HepG2 (cell line): ENCODE results near the gene IDH3G. TPM values are rescaled to one million over a fixed set of nuclear protein-coding genes. Genes with fewer than 3 reads are reported as not detected.

ENCODE experiments used
- ATAC-seq: fragments of 200-7000 bp; cut with Tn5 transposase; 3 replicates; pipeline ENCODE4 v1.9.1; 2020; ENCODE audit warnings: mild to moderate bottlenecking, moderate library complexity
- BruUV-seq: library from RNA; stranded (reverse); fragments of 400-500 nt; replicated peaks from 2 replicates; lab custom pipeline; 2021; lab: Mats Ljungman, UMichigan
- CTCF ChIA-PET: fragments of 300-600 bp; formaldehyde crosslinking; extraction: SDS; loops from one replicate; lab custom pipeline; 2021; ENCODE audit warnings: low total read pairs, inconsistent platforms, low intra/inter-chr PET ratio; lab: Yijun Ruan, JAX
- POLR2A ChIA-PET: fragments of 350-600 bp; sonication (Branson Sonifier 250); formaldehyde crosslinking; loops from one replicate; lab custom pipeline; 2020; ENCODE audit warnings: antibody characterized with exemption, inconsistent platforms; lab: Yijun Ruan, JAX
- DNase-seq: peaks from one replicate; pipeline ENCODE4 v3.0.0-alpha.2; 2015; ENCODE audit warnings: low spot score
- FAIRE-seq: peaks from 3 replicates; lab custom pipeline; 2011; peaks lifted over from hg19 to GRCh38; lab: Jason Lieb, UNC
- H2AFZ ChIP-seq: one replicate; pipeline ENCODE4 v1.6.1; 2011; ENCODE audit warnings: low read length, inconsistent platforms
- H3K27ac ChIP-seq: fragments of 300-600 bp; 3 replicates; pipeline ENCODE4 v1.8.0; 2011; ENCODE audit warnings: mixed run types, mild to moderate bottlenecking, mixed read lengths, low read length, inconsistent platforms; ENCODE audit not compliant: insufficient read depth; ENCODE audit errors: extremely low read length
- H3K27me3 ChIP-seq, 2 experiments: fragments of 200-600 bp in 1 of 2; 2 replicates in 1 of 2; 3 replicates in 1 of 2; pipeline versions ENCODE4 v1.6.0 to v1.8.0; 2011; ENCODE audit warnings: low read length in 2 of 2, mild to moderate bottlenecking in 2 of 2, moderate library complexity in 2 of 2, inconsistent platforms in 1 of 2; ENCODE audit not compliant: insufficient read depth in 2 of 2, control insufficient read depth in 1 of 2
- H3K36me3 ChIP-seq, 2 experiments: fragments of 200-600 bp in 1 of 2; replicated peaks in 1 of 2; 2 replicates in 1 of 2; 3 replicates in 1 of 2; pipeline versions ENCODE4 v1.5.1 to v1.8.0; 2011; ENCODE audit warnings: low read length in 2 of 2, inconsistent platforms in 1 of 2; ENCODE audit not compliant: insufficient read depth in 2 of 2, control insufficient read depth in 1 of 2
- H3K4me1 ChIP-seq: 2 replicates; pipeline ENCODE4 v1.5.1; 2012; ENCODE audit warnings: low read length, inconsistent platforms; ENCODE audit not compliant: insufficient read depth
- H3K4me2 ChIP-seq: 2 replicates; pipeline ENCODE4 v1.6.0; 2011; ENCODE audit warnings: low read depth, low read length, inconsistent platforms
- H3K4me3 ChIP-seq, 3 experiments: fragments of 200-600 bp in 1 of 3; sonication (generic), shearing (Covaris generic) in 1 of 3; replicated peaks in 1 of 3; 2 replicates each; pipeline ENCODE4 v1.5.1; 2011 to 2016; ENCODE audit warnings: low read length in 3 of 3, inconsistent platforms in 2 of 3, low read depth in 2 of 3, mild to moderate bottlenecking in 2 of 3, control low read depth in 1 of 3, mixed read lengths in 1 of 3; ENCODE audit not compliant: insufficient read depth in 1 of 3
- H3K79me2 ChIP-seq: one replicate; pipeline ENCODE4 v1.6.1; 2011; ENCODE audit warnings: low read length, inconsistent platforms; ENCODE audit not compliant: insufficient read depth
- H3K9ac ChIP-seq: 2 replicates; pipeline ENCODE4 v1.6.0; 2011; ENCODE audit warnings: mild to moderate bottlenecking, low read depth, low read length, inconsistent platforms; ENCODE audit not compliant: insufficient read depth
- H3K9me3 ChIP-seq: 2 replicates; pipeline ENCODE4 v1.5.1; 2012; ENCODE audit warnings: mild to moderate bottlenecking, low read length
- H4K20me1 ChIP-seq: 2 replicates; pipeline ENCODE4 v1.6.0; 2011; ENCODE audit warnings: inconsistent platforms, mild to moderate bottlenecking, low read length, moderate library complexity; ENCODE audit not compliant: insufficient read depth
- AGO2 ChIP-seq: fragments of 200-400 bp; formaldehyde crosslinking; optimal IDR thresholded peaks from 2 replicates; pipeline ENCODE3; 2017; ENCODE audit warnings: mild to moderate bottlenecking, low read depth, low read length, moderate library complexity
- AKAP8 ChIP-seq: sonication (generic); formaldehyde crosslinking; IDR thresholded peaks from 2 replicates; pipeline ENCODE4 v1.5.1; 2020; ENCODE audit warnings: mild to moderate bottlenecking, missing genetic modification reagents
- PHF8 ChIP-seq: sonication (generic); formaldehyde crosslinking; IDR thresholded peaks from 2 replicates; pipeline ENCODE4 v1.5.0; 2020; ENCODE audit warnings: missing genetic modification reagents
- ZNF17 ChIP-seq: sonication (generic); formaldehyde crosslinking; IDR thresholded peaks from 2 replicates; pipeline ENCODE4 v1.5.0; 2020; ENCODE audit warnings: mild to moderate bottlenecking, missing genetic modification reagents
- ZNF530 ChIP-seq: sonication (generic); formaldehyde crosslinking; IDR thresholded peaks from 2 replicates; pipeline ENCODE4 v1.5.0; 2020; ENCODE audit warnings: low read depth, mild to moderate bottlenecking, missing genetic modification reagents
- WGBS: methylation state at CpG from one replicate; pipeline ENCODE4 v1.1.6; 2017; ENCODE audit warnings: low lambda C conversion rate; 5-methylcytosine and 5-hydroxymethylcytosine counted together
- in situ Hi-C: cut with HindIII; loops from 2 replicates; pipeline ENCODE4 v1.10.0; 2017; ENCODE audit warnings: low pct_unique_long_range_greater_than_20kb; ENCODE audit not compliant: extremely low pct_ligation_motif_present
- intact Hi-C: fragments of 100-400 bp; cut with micrococcal nuclease; formaldehyde crosslinking; loops from one replicate; pipeline ENCODE4 v1.10.0; 2022; ENCODE audit not compliant: unreplicated experiment
- polyA plus RNA-seq, 8 experiments: library from polyadenylated mRNA; depleted of rRNA in 3 of 8; stranded (reverse) in 7 of 8; unstranded in 1 of 8; fragments of >200 nt; fragmentation: Illumina TruSeq in 4 of 8; extraction: Trizol in 4 of 8; gene quantifications; 2 replicates each; pipeline versions ENCODE4 v1.2.1 to v1.2.3, GENCODE V29; 2011 to 2016; ENCODE audit warnings: low read depth in 4 of 8, missing spikeins in 1 of 8, mixed read lengths in 1 of 8; ENCODE audit not compliant: insufficient read depth in 1 of 8
- total RNA-seq, 5 experiments: library from RNA; depleted of rRNA; stranded (reverse); fragments of >200 nt; fragmentation: Illumina TruSeq; extraction: Trizol; gene quantifications; 2 replicates each; pipeline ENCODE4 v1.2.3, GENCODE V29; 2016; ENCODE audit warnings: low read depth in 1 of 5
- TF ChIP-seq, protein P1 (sequence below): sonication (generic); formaldehyde crosslinking; IDR thresholded peaks from 2 replicates; pipeline ENCODE4 v1.8.1; 2023; ENCODE audit warnings: mild to moderate bottlenecking, missing genetic modification reagents
- TF ChIP-seq, protein P2 (sequence below): sonication (generic); formaldehyde crosslinking; IDR thresholded peaks from 2 replicates; pipeline ENCODE4 v1.4.0; 2020; ENCODE audit warnings: missing genetic modification reagents

IDH3G gene
- total and polyA plus RNA-seq, 2 of the 13 experiments (the other 11 are each of a cell fraction or from before 2014, with no cell fraction given), result 18.7 to 35.5 TPM

DNA sequence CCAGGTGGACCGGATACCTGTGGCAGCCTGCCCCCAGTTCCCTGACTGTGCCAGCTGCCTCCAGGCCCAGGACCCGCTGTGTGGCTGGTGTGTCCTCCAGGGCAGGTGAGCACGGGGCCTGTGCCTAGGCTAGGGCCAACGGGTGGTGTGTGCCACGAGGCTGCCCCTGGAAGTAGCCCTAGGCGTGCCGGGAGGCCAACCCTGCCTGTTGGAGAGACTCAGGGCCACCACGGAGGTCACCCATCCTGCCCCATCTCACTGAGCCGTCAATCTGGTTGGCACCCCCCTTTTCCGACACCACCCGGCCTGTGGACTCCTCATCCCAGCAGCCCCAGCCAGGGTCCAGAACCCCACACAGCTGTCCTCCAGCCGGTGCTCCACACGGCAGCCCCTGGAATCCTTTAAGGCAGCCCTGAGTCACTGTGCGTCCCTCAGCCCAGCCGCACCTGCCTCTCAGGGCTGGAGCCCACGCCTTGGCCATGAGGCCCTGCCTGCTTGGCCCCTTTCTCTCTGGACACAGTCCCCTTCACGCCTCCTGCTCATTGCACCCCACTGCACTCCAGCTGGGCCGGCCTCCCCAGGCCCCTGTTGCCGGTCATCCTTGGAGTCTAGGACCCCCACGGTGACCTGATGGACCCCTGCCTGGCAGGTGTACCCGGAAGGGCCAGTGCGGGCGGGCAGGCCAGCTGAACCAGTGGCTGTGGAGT, 24.9 kb downstream of the IDH3G start:
- in situ Hi-C loops, result no loop called here
- H3K4me1 ChIP-seq, result peaks cover 23% of the 10 kb centered on the region
- no peaks in the 10 kb centered on the region for H3K27me3 ChIP-seq
- H3K4me2 ChIP-seq, result no peak overlapping the region
- ChIA-PET POLR2A (no interaction called here), CTCF (no interaction called here)
- no peak overlapping the region for H3K4me3 ChIP-seq
- H3K27ac ChIP-seq, result no peak overlapping the region
- H2AFZ ChIP-seq, result no peak overlapping the region
- WGBS, result 100% methylated on average over 7 of the region's 23 CpGs
- intact Hi-C loops, result loop anchor here (10.0 kb wide), 1 partner anchor 175 kb away; the partner anchor contains the start of gene RENBP
- TF ChIP-seq ZNF530 (CRISPR knock-in tag), result no peak
- TF ChIP-seq, protein P1, sequence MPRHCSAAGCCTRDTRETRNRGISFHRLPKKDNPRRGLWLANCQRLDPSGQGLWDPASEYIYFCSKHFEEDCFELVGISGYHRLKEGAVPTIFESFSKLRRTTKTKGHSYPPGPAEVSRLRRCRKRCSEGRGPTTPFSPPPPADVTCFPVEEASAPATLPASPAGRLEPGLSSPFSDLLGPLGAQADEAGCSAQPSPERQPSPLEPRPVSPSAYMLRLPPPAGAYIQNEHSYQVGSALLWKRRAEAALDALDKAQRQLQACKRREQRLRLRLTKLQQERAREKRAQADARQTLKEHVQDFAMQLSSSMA (CRISPR knock-in tag), result no peak
- TF ChIP-seq ZNF17, result no peak
- TF ChIP-seq AKAP8 (CRISPR knock-in tag), result no peak
- TF ChIP-seq, protein P2, sequence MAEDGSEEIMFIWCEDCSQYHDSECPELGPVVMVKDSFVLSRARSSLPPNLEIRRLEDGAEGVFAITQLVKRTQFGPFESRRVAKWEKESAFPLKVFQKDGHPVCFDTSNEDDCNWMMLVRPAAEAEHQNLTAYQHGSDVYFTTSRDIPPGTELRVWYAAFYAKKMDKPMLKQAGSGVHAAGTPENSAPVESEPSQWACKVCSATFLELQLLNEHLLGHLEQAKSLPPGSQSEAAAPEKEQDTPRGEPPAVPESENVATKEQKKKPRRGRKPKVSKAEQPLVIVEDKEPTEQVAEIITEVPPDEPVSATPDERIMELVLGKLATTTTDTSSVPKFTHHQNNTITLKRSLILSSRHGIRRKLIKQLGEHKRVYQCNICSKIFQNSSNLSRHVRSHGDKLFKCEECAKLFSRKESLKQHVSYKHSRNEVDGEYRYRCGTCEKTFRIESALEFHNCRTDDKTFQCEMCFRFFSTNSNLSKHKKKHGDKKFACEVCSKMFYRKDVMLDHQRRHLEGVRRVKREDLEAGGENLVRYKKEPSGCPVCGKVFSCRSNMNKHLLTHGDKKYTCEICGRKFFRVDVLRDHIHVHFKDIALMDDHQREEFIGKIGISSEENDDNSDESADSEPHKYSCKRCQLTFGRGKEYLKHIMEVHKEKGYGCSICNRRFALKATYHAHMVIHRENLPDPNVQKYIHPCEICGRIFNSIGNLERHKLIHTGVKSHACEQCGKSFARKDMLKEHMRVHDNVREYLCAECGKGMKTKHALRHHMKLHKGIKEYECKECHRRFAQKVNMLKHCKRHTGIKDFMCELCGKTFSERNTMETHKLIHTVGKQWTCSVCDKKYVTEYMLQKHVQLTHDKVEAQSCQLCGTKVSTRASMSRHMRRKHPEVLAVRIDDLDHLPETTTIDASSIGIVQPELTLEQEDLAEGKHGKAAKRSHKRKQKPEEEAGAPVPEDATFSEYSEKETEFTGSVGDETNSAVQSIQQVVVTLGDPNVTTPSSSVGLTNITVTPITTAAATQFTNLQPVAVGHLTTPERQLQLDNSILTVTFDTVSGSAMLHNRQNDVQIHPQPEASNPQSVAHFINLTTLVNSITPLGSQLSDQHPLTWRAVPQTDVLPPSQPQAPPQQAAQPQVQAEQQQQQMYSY (CRISPR knock-in tag), result no peak
- TF ChIP-seq PHF8 (CRISPR knock-in tag), result no peak
- peak; percentile 12 for TF ChIP-seq AGO2
- no peak for DNase-seq
- BruUV-seq, result no TSS peak
- H3K9ac ChIP-seq, result no peak overlapping the region
- H3K79me2 ChIP-seq, result no peaks in the 10 kb centered on the region
- H3K9me3 ChIP-seq, result no peaks in the 10 kb centered on the region
- ATAC-seq, result no peak
- no peaks in the 10 kb centered on the region for H4K20me1 ChIP-seq
- FAIRE-seq, result no peak
- H3K36me3 ChIP-seq, result no peaks in the 10 kb centered on the region
